ACC112 (cell line): ENCODE measurements around the gene PIGP.

Source experiments
- H2AFZ ChIP-seq: fragments of 200-600 bp; sonication (generic); one replicate; pipeline ENCODE4 v1.6.0; 2017; ENCODE audit warnings: antibody characterized with exemption, low read length; ENCODE audit not compliant: unreplicated experiment
- H3K27ac ChIP-seq: fragments of 200-600 bp; sonication (generic); 2 replicates; pipeline ENCODE4 v1.5.1; 2014; ENCODE audit warnings: low read depth, mild to moderate bottlenecking, antibody characterized with exemption, low read length, moderate library complexity
- H3K27me3 ChIP-seq: fragments of 200-600 bp; sonication (generic); 2 replicates; pipeline ENCODE4 v1.6.1; 2014; ENCODE audit warnings: mild to moderate bottlenecking, antibody characterized with exemption, low read length, moderate library complexity, mixed read lengths; ENCODE audit not compliant: insufficient read depth
- H3K36me3 ChIP-seq: fragments of 200-600 bp; sonication (generic); 2 replicates; pipeline ENCODE4 v1.6.1; 2016; ENCODE audit warnings: mild to moderate bottlenecking, antibody characterized with exemption, low read length, moderate library complexity, mixed read lengths; ENCODE audit not compliant: insufficient read depth
- H3K4me1 ChIP-seq: fragments of 200-600 bp; sonication (generic); one replicate; pipeline ENCODE4 v1.6.1; 2016; ENCODE audit warnings: low read length, mixed read lengths; ENCODE audit not compliant: insufficient read depth, unreplicated experiment, control insufficient read depth
- H3K4me3 ChIP-seq: fragments of 200-600 bp; sonication (generic); 2 replicates; pipeline ENCODE4 v1.5.1; 2014; ENCODE audit warnings: mild to moderate bottlenecking, low read depth, low read length
- H3K79me2 ChIP-seq: fragments of 200-600 bp; sonication (generic); one replicate; pipeline ENCODE4 v1.6.0; 2016; ENCODE audit warnings: low read length; ENCODE audit not compliant: control insufficient read depth, unreplicated experiment, insufficient read depth

PIGP gene

GRCh38 chr21:37098751-37099150 lies 25.9 kb upstream of the PIGP start:
- Histone ChIP-seq H3K4me3 (no peak overlapping the region), H2AFZ (no peak overlapping the region), H3K27me3 (no peaks in the 10 kb centered on the region), H3K79me2 (peaks cover 2% of the 10 kb centered on the region), H3K4me1 (no peaks in the 10 kb centered on the region), H3K36me3 (peaks cover 37% of the 10 kb centered on the region), H3K27ac (no peak overlapping the region)

GRCh38 chr21:37095821-37096220 lies 22.9 kb upstream of the PIGP start:
- no peak overlapping the region for H3K4me3 ChIP-seq
- H3K79me2 ChIP-seq = peaks cover 4% of the 10 kb centered on the region
- no peak overlapping the region for H3K27ac ChIP-seq

GRCh38 chr21:37093977-37094376 lies 21.1 kb upstream of the PIGP start:
- H3K27ac ChIP-seq = no peak overlapping the region
- peaks cover 24% of the 10 kb centered on the region for H3K36me3 ChIP-seq
- peaks cover 10% of the 10 kb centered on the region for H3K79me2 ChIP-seq
- H3K27me3 ChIP-seq = no peaks in the 10 kb centered on the region
- H2AFZ ChIP-seq = no peak overlapping the region
- no peak overlapping the region for H3K4me3 ChIP-seq
- H3K4me1 ChIP-seq = no peaks in the 10 kb centered on the region

More at GRCh38 chr21:37095821-37096220, 22.9 kb upstream of the PIGP start:
- Histone ChIP-seq H2AFZ (no peak overlapping the region), H3K4me1 (no peaks in the 10 kb centered on the region), H3K27me3 (no peaks in the 10 kb centered on the region), H3K36me3 (peaks cover 37% of the 10 kb centered on the region)

- no peaks in the 10 kb centered on the region for H3K27me3 ChIP-seq
- peaks cover 5% of the 10 kb centered on the region for H3K4me1 ChIP-seq
- H3K27ac ChIP-seq = no peak overlapping the region
- peaks cover 56% of the 10 kb centered on the region for H3K79me2 ChIP-seq
- H3K36me3 ChIP-seq = 0 out of 2 replicates have a peak, but pooled peaks cover 4% of the 10 kb centered on the region
- no peak overlapping the region for H3K4me3 ChIP-seq
- no peak overlapping the region for H2AFZ ChIP-seq
Observed at GRCh38 chr21:37088186-37088735, 15.4 kb upstream of the PIGP start.

GRCh38 chr21:37087188-37087587 lies 14.3 kb upstream of the PIGP start:
- H3K36me3 ChIP-seq = 0 out of 2 replicates have a peak, but pooled peaks cover 4% of the 10 kb centered on the region
- no peaks in the 10 kb centered on the region for H3K27me3 ChIP-seq
- H3K27ac ChIP-seq = no peak overlapping the region
- H3K4me3 ChIP-seq = no peak overlapping the region
- peaks cover 67% of the 10 kb centered on the region for H3K79me2 ChIP-seq
- H3K4me1 ChIP-seq = peaks cover 5% of the 10 kb centered on the region
- H2AFZ ChIP-seq = no peak overlapping the region

GRCh38 chr21:37085726-37086125 lies 12.9 kb upstream of the PIGP start:
- Histone ChIP-seq H3K4me1 (peaks cover 5% of the 10 kb centered on the region), H3K27ac (no peak overlapping the region), H3K79me2 (peaks cover 74% of the 10 kb centered on the region), H2AFZ (no peak overlapping the region), H3K27me3 (no peaks in the 10 kb centered on the region), H3K36me3 (0 out of 2 replicates have a peak, but pooled peaks cover 4% of the 10 kb centered on the region), H3K4me3 (no peak overlapping the region)

- no peaks in the 10 kb centered on the region for H3K36me3 ChIP-seq
- H3K27ac ChIP-seq = no peak overlapping the region
- peaks cover 5% of the 10 kb centered on the region for H3K4me1 ChIP-seq
- no peaks in the 10 kb centered on the region for H3K27me3 ChIP-seq
- H3K4me3 ChIP-seq = no peak overlapping the region
- peaks cover 86% of the 10 kb centered on the region for H3K79me2 ChIP-seq
- no peak overlapping the region for H2AFZ ChIP-seq
Observed at GRCh38 chr21:37082856-37083528, 10.1 kb upstream of the PIGP start.

GRCh38 chr21:37082375-37082774 lies 9.5 kb upstream of the PIGP start:
- Histone ChIP-seq H3K79me2 (peaks cover 86% of the 10 kb centered on the region), H3K27ac (no peak overlapping the region), H3K27me3 (no peaks in the 10 kb centered on the region), H3K36me3 (no peaks in the 10 kb centered on the region), H2AFZ (no peak overlapping the region), H3K4me1 (peaks cover 2% of the 10 kb centered on the region), H3K4me3 (no peak overlapping the region)

- Histone ChIP-seq H3K4me1 (peaks cover 5% of the 10 kb centered on the region), H3K27ac (no peak overlapping the region), H3K79me2 (peaks cover 86% of the 10 kb centered on the region), H3K27me3 (no peaks in the 10 kb centered on the region), H2AFZ (no peak overlapping the region), H3K4me3 (no peak overlapping the region), H3K36me3 (no peaks in the 10 kb centered on the region)
Observed at GRCh38 chr21:37079211-37079824, 6.4 kb upstream of the PIGP start.

GRCh38 chr21:37077403-37077802 lies 4.5 kb upstream of the PIGP start:
- H3K27ac ChIP-seq = no peak overlapping the region
- H3K79me2 ChIP-seq = peaks cover 79% of the 10 kb centered on the region
- no peaks in the 10 kb centered on the region for H3K36me3 ChIP-seq
- H3K27me3 ChIP-seq = no peaks in the 10 kb centered on the region
- H3K4me3 ChIP-seq = no peak overlapping the region
- H3K4me1 ChIP-seq = peaks cover 5% of the 10 kb centered on the region
- H2AFZ ChIP-seq = no peak overlapping the region
